GM23338 (cell line): ENCODE measurements around the gene KCNH6. TPM values are rescaled to one million over a fixed set of nuclear protein-coding genes. Genes with fewer than 3 reads are reported as not detected.

ENCODE experiments used
- ATAC-seq: fragments of 200-7000 bp; cut with Tn5 transposase; 3 replicates; pipeline ENCODE4 v1.9.1; 2020
- DNase-seq: peaks from one replicate; pipeline ENCODE4 v3.0.0-alpha.2; 2015; ENCODE audit warnings: low spot score
- H2AFZ ChIP-seq: fragments of 200-600 bp; sonication (generic); 2 replicates; pipeline ENCODE4 v1.8.0; 2016; ENCODE audit warnings: antibody characterized with exemption, mild to moderate bottlenecking, moderate library complexity
- H3F3A ChIP-seq: fragments of 200-600 bp; sonication (generic); replicated peaks from 2 replicates; pipeline ENCODE4 v1.8.0; 2017; ENCODE audit warnings: antibody characterized with exemption, mixed run types, low read depth
- H3K27ac ChIP-seq: fragments of 200-600 bp; sonication (generic); 2 replicates; pipeline ENCODE4 v1.6.1; 2016; ENCODE audit warnings: low read depth
- H3K27me3 ChIP-seq: fragments of 200-600 bp; sonication (generic); 2 replicates; pipeline ENCODE4 v1.8.0; 2016; ENCODE audit warnings: mild to moderate bottlenecking, mixed run types, moderate library complexity; ENCODE audit not compliant: insufficient read depth
- H3K36me3 ChIP-seq: fragments of 200-600 bp; sonication (generic); 2 replicates; pipeline ENCODE4 v1.8.0; 2016; ENCODE audit warnings: mild to moderate bottlenecking; ENCODE audit not compliant: insufficient read depth
- H3K4me1 ChIP-seq: fragments of 200-600 bp; sonication (generic); 2 replicates; pipeline ENCODE4 v1.8.0; 2016; ENCODE audit warnings: mild to moderate bottlenecking, moderate library complexity; ENCODE audit not compliant: insufficient read depth
- H3K4me2 ChIP-seq: fragments of 200-600 bp; sonication (generic); 2 replicates; pipeline ENCODE4 v1.7.1; 2017; ENCODE audit warnings: mixed run types
- H3K4me3 ChIP-seq: fragments of 200-600 bp; sonication (generic); 2 replicates; pipeline ENCODE4 v1.6.1; 2016; ENCODE audit warnings: mixed run types
- H3K79me2 ChIP-seq: fragments of 200-600 bp; sonication (generic); replicated peaks from 2 replicates; pipeline ENCODE4 v1.8.0; 2017; ENCODE audit warnings: mild to moderate bottlenecking; ENCODE audit not compliant: insufficient read depth
- H3K9me2 ChIP-seq: fragments of 200-600 bp; sonication (generic); 2 replicates; pipeline ENCODE4 v1.8.0; 2017; ENCODE audit not compliant: insufficient read depth
- H4K20me1 ChIP-seq: fragments of 200-600 bp; sonication (generic); replicated peaks from 2 replicates; pipeline ENCODE4 v1.8.0; 2017; ENCODE audit warnings: mild to moderate bottlenecking; ENCODE audit not compliant: insufficient read depth
- H3K27ac Mint-ChIP-seq: 2 replicates; pipeline ENCODE4 v1.8.0; 2020; ENCODE audit warnings: inconsistent platforms, mild to moderate bottlenecking, moderate library complexity, mixed read lengths
- H3K27me3 Mint-ChIP-seq: 3 replicates; pipeline ENCODE4 v1.8.0; 2022; ENCODE audit warnings: low read depth, mild to moderate bottlenecking, moderate library complexity, mixed read lengths, inconsistent platforms; ENCODE audit not compliant: insufficient read depth, poor library complexity
- H3K36me3 Mint-ChIP-seq: 3 replicates; pipeline ENCODE4 v1.8.0; 2021; ENCODE audit warnings: low read depth, mild to moderate bottlenecking, inconsistent platforms, moderate library complexity, mixed read lengths
- H3K4me1 Mint-ChIP-seq: 3 replicates; pipeline ENCODE4 v1.8.0; 2020; ENCODE audit warnings: mild to moderate bottlenecking, inconsistent platforms, mixed read lengths
- H3K4me3 Mint-ChIP-seq: 3 replicates; pipeline ENCODE4 v1.8.0; 2021; ENCODE audit warnings: moderate library complexity, mild to moderate bottlenecking, inconsistent platforms, mixed read lengths
- H3K9me3 Mint-ChIP-seq: 3 replicates; pipeline ENCODE4 v1.8.0; 2020; ENCODE audit warnings: moderate library complexity, mild to moderate bottlenecking, inconsistent platforms, mixed read lengths
- CREB1 ChIP-seq: fragments of 250-450 bp; sonication (Bioruptor Pico); IDR thresholded peaks from 2 replicates; pipeline ENCODE4 v1.5.0; 2020; ENCODE audit warnings: low read depth, mild to moderate bottlenecking, moderate library complexity
- EZH2 ChIP-seq: fragments of 200-600 bp; sonication (generic); IDR thresholded peaks from one replicate; pipeline ENCODE4 v1.8.0; 2017; ENCODE audit warnings: antibody characterized with exemption, mild to moderate bottlenecking, low read depth; ENCODE audit not compliant: unreplicated experiment
- EZH2phosphoT487 ChIP-seq: fragments of 200-600 bp; sonication (generic); IDR thresholded peaks from one replicate; pipeline ENCODE4 v1.8.1; 2018; ENCODE audit warnings: antibody characterized with exemption; ENCODE audit not compliant: unreplicated experiment
- JUNB ChIP-seq: IDR thresholded peaks from one replicate; pipeline ENCODE4 v1.6.1; 2016; ENCODE audit warnings: antibody characterized with exemption; ENCODE audit not compliant: unreplicated experiment
- NANOG ChIP-seq: IDR thresholded peaks from 2 replicates; pipeline ENCODE4 v1.6.1; 2016; ENCODE audit warnings: antibody characterized with exemption, borderline replicate concordance
- POLR2AphosphoS5 ChIP-seq: IDR thresholded peaks from 2 replicates; pipeline ENCODE4 v1.6.1; 2016; ENCODE audit warnings: antibody characterized with exemption, low read depth
- STAT1 ChIP-seq: IDR thresholded peaks from one replicate; pipeline ENCODE4 v1.6.1; 2016; ENCODE audit warnings: antibody characterized with exemption; ENCODE audit not compliant: unreplicated experiment
- ZNF114 ChIP-seq: fragments of 250-450 bp; sonication (Bioruptor Pico); IDR thresholded peaks from 2 replicates; pipeline ENCODE4 v1.5.0; 2020; ENCODE audit warnings: mild to moderate bottlenecking, moderate library complexity
- ZNF331 ChIP-seq: fragments of 250-450 bp; sonication (Bioruptor Pico); IDR thresholded peaks from 2 replicates; pipeline ENCODE4 v1.5.0; 2020; ENCODE audit warnings: low read depth, mild to moderate bottlenecking, moderate library complexity
- polyA plus RNA-seq: library from polyadenylated mRNA; unstranded; fragments of >200 nt; fragmentation: Nextera tagmentation; extraction: Ambion mirVana; gene quantifications from 2 replicates; pipeline ENCODE4 v1.2.1, GENCODE V29; 2016
- total RNA-seq: library from RNA; depleted of rRNA; stranded (reverse); fragments of >200 nt; shearing (Covaris generic); gene quantifications from 2 replicates; pipeline ENCODE4 v1.2.3, GENCODE V29; 2014
- TF ChIP-seq, protein P1 (sequence below): fragments of 250-450 bp; sonication (Bioruptor Pico); IDR thresholded peaks from 2 replicates; pipeline ENCODE4 v1.5.0; 2020; ENCODE audit warnings: mild to moderate bottlenecking, moderate library complexity
- TF ChIP-seq, protein P2 (sequence below), 2 experiments: fragments of 200-600 bp in 1 of 2; sonication (generic) in 1 of 2; conservative IDR thresholded peaks; 2 replicates each; pipeline versions ENCODE4 v1.5.1 to v1.6.1; 2016 to 2017; ENCODE audit warnings: antibody characterized with exemption in 2 of 2, low read depth in 2 of 2, mild to moderate bottlenecking in 2 of 2, moderate library complexity in 1 of 2
- TF ChIP-seq, protein P3 (sequence below): IDR thresholded peaks from one replicate; pipeline ENCODE4 v1.6.1; 2018; ENCODE audit warnings: antibody characterized with exemption; ENCODE audit not compliant: unreplicated experiment
- TF ChIP-seq, protein P4 (sequence below): IDR thresholded peaks from 2 replicates; pipeline ENCODE4 v1.6.1; 2016; ENCODE audit warnings: antibody characterized with exemption

The KCNH6 gene
- total and polyA plus RNA-seq, 2 experiments from 2014 or later: 1.3 to 2.8 TPM

DNA sequence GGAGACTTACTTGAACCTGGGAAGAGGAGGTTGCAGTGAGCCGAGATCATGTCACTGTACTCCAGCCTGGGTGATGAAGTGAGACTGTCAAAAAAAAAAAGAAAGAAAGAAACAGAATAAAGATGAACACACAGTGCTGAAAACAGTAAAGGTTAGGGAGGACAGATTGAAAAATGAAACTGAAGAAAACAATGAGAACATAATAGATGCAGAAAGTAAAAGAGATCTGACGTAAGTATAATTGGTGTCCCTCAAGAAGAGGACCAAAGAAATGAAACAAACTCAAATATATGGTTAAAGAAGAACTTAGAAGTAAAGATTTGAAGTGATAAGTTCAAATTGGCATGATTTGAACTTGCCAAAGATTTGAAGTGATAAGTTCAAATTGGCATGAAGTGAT is 34.3 kb downstream of the KCNH6 start:
- Mint-ChIP-seq H3K27me3 (peaks cover 3% of the 10 kb centered on the region), H3K36me3 (peaks cover 14% of the 10 kb centered on the region; the same call in 2 of the 3 replicates), H3K27ac (no peak overlapping the region), H3K4me3 (no peak overlapping the region), H3K9me3 (no peaks in the 10 kb centered on the region; the same call in 2 of the 3 replicates), H3K4me1 (peaks cover 5% of the 10 kb centered on the region; the same call in 2 of the 3 replicates)
- Histone ChIP-seq H3K27ac (no peak overlapping the region), H3K4me3 (no peak overlapping the region), H3F3A (no peaks in the 10 kb centered on the region), H3K4me2 (no peak overlapping the region), H3K36me3 (peaks cover 4% of the 10 kb centered on the region; the same call in 1 of the 2 replicates), H2AFZ (no peak overlapping the region), H3K9me2 (no peaks in the 10 kb centered on the region), H3K27me3 (no peaks in the 10 kb centered on the region), H3K79me2 (peaks cover 97% of the 10 kb centered on the region), H4K20me1 (peaks cover 64% of the 10 kb centered on the region), H3K4me1 (peaks cover 4% of the 10 kb centered on the region)
- TF ChIP-seq, protein P1, sequence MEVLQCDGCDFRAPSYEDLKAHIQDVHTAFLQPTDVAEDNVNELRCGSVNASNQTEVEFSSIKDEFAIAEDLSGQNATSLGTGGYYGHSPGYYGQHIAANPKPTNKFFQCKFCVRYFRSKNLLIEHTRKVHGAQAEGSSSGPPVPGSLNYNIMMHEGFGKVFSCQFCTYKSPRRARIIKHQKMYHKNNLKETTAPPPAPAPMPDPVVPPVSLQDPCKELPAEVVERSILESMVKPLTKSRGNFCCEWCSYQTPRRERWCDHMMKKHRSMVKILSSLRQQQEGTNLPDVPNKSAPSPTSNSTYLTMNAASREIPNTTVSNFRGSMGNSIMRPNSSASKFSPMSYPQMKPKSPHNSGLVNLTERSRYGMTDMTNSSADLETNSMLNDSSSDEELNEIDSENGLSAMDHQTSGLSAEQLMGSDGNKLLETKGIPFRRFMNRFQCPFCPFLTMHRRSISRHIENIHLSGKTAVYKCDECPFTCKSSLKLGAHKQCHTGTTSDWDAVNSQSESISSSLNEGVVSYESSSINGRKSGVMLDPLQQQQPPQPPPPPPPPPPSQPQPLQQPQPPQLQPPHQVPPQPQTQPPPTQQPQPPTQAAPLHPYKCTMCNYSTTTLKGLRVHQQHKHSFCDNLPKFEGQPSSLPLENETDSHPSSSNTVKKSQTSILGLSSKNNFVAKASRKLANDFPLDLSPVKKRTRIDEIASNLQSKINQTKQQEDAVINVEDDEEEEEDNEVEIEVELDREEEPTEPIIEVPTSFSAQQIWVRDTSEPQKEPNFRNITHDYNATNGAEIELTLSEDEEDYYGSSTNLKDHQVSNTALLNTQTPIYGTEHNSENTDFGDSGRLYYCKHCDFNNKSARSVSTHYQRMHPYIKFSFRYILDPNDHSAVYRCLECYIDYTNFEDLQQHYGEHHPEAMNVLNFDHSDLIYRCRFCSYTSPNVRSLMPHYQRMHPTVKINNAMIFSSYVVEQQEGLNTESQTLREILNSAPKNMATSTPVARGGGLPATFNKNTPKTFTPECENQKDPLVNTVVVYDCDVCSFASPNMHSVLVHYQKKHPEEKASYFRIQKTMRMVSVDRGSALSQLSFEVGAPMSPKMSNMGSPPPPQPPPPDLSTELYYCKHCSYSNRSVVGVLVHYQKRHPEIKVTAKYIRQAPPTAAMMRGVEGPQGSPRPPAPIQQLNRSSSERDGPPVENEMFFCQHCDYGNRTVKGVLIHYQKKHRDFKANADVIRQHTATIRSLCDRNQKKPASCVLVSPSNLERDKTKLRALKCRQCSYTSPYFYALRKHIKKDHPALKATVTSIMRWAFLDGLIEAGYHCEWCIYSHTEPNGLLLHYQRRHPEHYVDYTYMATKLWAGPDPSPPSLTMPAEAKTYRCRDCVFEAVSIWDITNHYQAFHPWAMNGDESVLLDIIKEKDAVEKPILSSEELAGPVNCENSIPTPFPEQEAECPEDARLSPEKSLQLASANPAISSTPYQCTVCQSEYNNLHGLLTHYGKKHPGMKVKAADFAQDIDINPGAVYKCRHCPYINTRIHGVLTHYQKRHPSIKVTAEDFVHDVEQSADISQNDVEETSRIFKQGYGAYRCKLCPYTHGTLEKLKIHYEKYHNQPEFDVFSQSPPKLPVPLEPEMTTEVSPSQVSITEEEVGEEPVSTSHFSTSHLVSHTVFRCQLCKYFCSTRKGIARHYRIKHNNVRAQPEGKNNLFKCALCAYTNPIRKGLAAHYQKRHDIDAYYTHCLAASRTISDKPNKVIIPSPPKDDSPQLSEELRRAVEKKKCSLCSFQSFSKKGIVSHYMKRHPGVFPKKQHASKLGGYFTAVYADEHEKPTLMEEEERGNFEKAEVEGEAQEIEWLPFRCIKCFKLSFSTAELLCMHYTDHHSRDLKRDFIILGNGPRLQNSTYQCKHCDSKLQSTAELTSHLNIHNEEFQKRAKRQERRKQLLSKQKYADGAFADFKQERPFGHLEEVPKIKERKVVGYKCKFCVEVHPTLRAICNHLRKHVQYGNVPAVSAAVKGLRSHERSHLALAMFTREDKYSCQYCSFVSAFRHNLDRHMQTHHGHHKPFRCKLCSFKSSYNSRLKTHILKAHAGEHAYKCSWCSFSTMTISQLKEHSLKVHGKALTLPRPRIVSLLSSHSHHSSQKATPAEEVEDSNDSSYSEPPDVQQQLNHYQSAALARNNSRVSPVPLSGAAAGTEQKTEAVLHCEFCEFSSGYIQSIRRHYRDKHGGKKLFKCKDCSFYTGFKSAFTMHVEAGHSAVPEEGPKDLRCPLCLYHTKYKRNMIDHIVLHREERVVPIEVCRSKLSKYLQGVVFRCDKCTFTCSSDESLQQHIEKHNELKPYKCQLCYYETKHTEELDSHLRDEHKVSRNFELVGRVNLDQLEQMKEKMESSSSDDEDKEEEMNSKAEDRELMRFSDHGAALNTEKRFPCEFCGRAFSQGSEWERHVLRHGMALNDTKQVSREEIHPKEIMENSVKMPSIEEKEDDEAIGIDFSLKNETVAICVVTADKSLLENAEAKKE (CRISPR knock-in tag): no peak
- TF ChIP-seq, protein P2, sequence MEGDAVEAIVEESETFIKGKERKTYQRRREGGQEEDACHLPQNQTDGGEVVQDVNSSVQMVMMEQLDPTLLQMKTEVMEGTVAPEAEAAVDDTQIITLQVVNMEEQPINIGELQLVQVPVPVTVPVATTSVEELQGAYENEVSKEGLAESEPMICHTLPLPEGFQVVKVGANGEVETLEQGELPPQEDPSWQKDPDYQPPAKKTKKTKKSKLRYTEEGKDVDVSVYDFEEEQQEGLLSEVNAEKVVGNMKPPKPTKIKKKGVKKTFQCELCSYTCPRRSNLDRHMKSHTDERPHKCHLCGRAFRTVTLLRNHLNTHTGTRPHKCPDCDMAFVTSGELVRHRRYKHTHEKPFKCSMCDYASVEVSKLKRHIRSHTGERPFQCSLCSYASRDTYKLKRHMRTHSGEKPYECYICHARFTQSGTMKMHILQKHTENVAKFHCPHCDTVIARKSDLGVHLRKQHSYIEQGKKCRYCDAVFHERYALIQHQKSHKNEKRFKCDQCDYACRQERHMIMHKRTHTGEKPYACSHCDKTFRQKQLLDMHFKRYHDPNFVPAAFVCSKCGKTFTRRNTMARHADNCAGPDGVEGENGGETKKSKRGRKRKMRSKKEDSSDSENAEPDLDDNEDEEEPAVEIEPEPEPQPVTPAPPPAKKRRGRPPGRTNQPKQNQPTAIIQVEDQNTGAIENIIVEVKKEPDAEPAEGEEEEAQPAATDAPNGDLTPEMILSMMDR (conservative IDR thresholded peaks at IDR 0.05; ENCODE audit: low read depth in 2 of 2): no peak
- TF ChIP-seq CREB1 (CRISPR knock-in tag): no peak
- no peak for TF ChIP-seq ZNF114 (CRISPR knock-in tag)
- TF ChIP-seq EZH2: no peak
- no peak for TF ChIP-seq EZH2phosphoT487
- no peak for TF ChIP-seq POLR2AphosphoS5
- no peak for TF ChIP-seq JUNB
- TF ChIP-seq ZNF331 (CRISPR knock-in tag): no peak
- TF ChIP-seq STAT1: no peak
- TF ChIP-seq NANOG: no peak
- TF ChIP-seq, protein P3, sequence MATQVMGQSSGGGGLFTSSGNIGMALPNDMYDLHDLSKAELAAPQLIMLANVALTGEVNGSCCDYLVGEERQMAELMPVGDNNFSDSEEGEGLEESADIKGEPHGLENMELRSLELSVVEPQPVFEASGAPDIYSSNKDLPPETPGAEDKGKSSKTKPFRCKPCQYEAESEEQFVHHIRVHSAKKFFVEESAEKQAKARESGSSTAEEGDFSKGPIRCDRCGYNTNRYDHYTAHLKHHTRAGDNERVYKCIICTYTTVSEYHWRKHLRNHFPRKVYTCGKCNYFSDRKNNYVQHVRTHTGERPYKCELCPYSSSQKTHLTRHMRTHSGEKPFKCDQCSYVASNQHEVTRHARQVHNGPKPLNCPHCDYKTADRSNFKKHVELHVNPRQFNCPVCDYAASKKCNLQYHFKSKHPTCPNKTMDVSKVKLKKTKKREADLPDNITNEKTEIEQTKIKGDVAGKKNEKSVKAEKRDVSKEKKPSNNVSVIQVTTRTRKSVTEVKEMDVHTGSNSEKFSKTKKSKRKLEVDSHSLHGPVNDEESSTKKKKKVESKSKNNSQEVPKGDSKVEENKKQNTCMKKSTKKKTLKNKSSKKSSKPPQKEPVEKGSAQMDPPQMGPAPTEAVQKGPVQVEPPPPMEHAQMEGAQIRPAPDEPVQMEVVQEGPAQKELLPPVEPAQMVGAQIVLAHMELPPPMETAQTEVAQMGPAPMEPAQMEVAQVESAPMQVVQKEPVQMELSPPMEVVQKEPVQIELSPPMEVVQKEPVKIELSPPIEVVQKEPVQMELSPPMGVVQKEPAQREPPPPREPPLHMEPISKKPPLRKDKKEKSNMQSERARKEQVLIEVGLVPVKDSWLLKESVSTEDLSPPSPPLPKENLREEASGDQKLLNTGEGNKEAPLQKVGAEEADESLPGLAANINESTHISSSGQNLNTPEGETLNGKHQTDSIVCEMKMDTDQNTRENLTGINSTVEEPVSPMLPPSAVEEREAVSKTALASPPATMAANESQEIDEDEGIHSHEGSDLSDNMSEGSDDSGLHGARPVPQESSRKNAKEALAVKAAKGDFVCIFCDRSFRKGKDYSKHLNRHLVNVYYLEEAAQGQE: no peak
- TF ChIP-seq, protein P4, sequence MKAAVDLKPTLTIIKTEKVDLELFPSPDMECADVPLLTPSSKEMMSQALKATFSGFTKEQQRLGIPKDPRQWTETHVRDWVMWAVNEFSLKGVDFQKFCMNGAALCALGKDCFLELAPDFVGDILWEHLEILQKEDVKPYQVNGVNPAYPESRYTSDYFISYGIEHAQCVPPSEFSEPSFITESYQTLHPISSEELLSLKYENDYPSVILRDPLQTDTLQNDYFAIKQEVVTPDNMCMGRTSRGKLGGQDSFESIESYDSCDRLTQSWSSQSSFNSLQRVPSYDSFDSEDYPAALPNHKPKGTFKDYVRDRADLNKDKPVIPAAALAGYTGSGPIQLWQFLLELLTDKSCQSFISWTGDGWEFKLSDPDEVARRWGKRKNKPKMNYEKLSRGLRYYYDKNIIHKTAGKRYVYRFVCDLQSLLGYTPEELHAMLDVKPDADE: no peak
- ATAC-seq (no peak), DNase-seq (no peak)
